Activated CD4-positive, alpha-beta T cell treated with anti-CD3 and anti-CD28 coated beads for 48 hours (primary cell): ENCODE results near the gene KCP.
"Not testable (repeated sequence)": the region's sequence is repeated elsewhere in the genome, so short reads cannot be mapped to it uniquely, and the experiment has no call there.

Experiments
- DNase-seq: peaks from one replicate; pipeline ENCODE4 v3.0.0-alpha.2; 2020

The KCP gene

GRCh38 chr7:128910569-128910945 is at the start of gene KCP:
TSS of gene KCP (minus strand) at chr7:128910709. CDS start at chr7:128910676, 33 bp downstream.
- no peak for DNase-seq

GRCh38 chr7:128959296-128959695 is 48.8 kb upstream of the KCP start:
- DNase-seq = peak; percentile 36

GRCh38 chr7:128955981-128956380 is 45.5 kb upstream of the KCP start:
- DNase-seq = no peak

GRCh38 chr7:128954830-128955802 is 44.6 kb upstream of the KCP start:
- no peak for DNase-seq

- DNase-seq = no peak
Measured at GRCh38 chr7:128954150-128954549, 43.6 kb upstream of the KCP start.

GRCh38 chr7:128951296-128951695 is 40.8 kb upstream of the KCP start:
- no peak for DNase-seq

- no peak for DNase-seq
Measured at GRCh38 chr7:128948976-128949760, 38.7 kb upstream of the KCP start.

- DNase-seq = no peak
Measured at GRCh38 chr7:128948312-128948973, 37.9 kb upstream of the KCP start.

- no peak for DNase-seq
Measured at GRCh38 chr7:128947854-128948253, 37.3 kb upstream of the KCP start.

- DNase-seq = peak; percentile 42
Measured at GRCh38 chr7:128946936-128947830, 36.7 kb upstream of the KCP start.

GRCh38 chr7:128945668-128946366 is 35.3 kb upstream of the KCP start:
- DNase-seq = no peak

- no peak for DNase-seq
Measured at GRCh38 chr7:128944487-128945236, 34.2 kb upstream of the KCP start.

GRCh38 chr7:128943251-128943650 is 32.7 kb upstream of the KCP start:
- not testable (repeated sequence) for DNase-seq

- no peak for DNase-seq
Measured at GRCh38 chr7:128941946-128942526, 31.5 kb upstream of the KCP start.

- DNase-seq = no peak
Measured at GRCh38 chr7:128941323-128941890, 30.9 kb upstream of the KCP start.

GRCh38 chr7:128940494-128941322 is 30.2 kb upstream of the KCP start:
- DNase-seq = no peak

- DNase-seq = no peak
Measured at GRCh38 chr7:128939861-128940410, 29.4 kb upstream of the KCP start.

GRCh38 chr7:128939075-128939860 is 28.8 kb upstream of the KCP start:
- DNase-seq = no peak
